Activated T-cell treated with anti-CD3 and anti-CD28 coated beads for 4 hours (primary cell): Measurements from ENCODE around the gene MCOLN1.

Experiments
- DNase-seq: peaks from one replicate; pipeline ENCODE4 v3.0.0-alpha.2; 2020

Gene MCOLN1

GRCh38 chr19:7504684-7505083 is 17.7 kb upstream of the MCOLN1 start:
- DNase-seq, result no peak

GRCh38 chr19:7505288-7505681 is 17.1 kb upstream of the MCOLN1 start:
- DNase-seq, result no peak

- no peak for DNase-seq
Measured at GRCh38 chr19:7505682-7506384, 16.6 kb upstream of the MCOLN1 start.

GRCh38 chr19:7506385-7507328 is 15.8 kb upstream of the MCOLN1 start:
- DNase-seq, result no peak

- no peak for DNase-seq
Measured at GRCh38 chr19:7507884-7508283, 14.5 kb upstream of the MCOLN1 start.

- no peak for DNase-seq
Measured at GRCh38 chr19:7509625-7510024, 12.8 kb upstream of the MCOLN1 start.

GRCh38 chr19:7512400-7512851 is 10.0 kb upstream of the MCOLN1 start:
- no peak for DNase-seq

GRCh38 chr19:7513809-7514642 is 8.4 kb upstream of the MCOLN1 start:
- no peak for DNase-seq

- no peak for DNase-seq
Measured at GRCh38 chr19:7515110-7515644, 7.2 kb upstream of the MCOLN1 start.

- no peak for DNase-seq
Measured at GRCh38 chr19:7515645-7516151, 6.7 kb upstream of the MCOLN1 start, which contains the start of gene ZNF358. Gene ZNF358, plus strand, starts transcription at chr19:7516103. Its CDS starts 3,140 bp downstream, at chr19:7519243.

- no peak for DNase-seq
Measured at GRCh38 chr19:7516333-7516732, 6.1 kb upstream of the MCOLN1 start.

GRCh38 chr19:7516878-7517277 is 5.5 kb upstream of the MCOLN1 start:
- DNase-seq, result no peak

GRCh38 chr19:7519361-7520130 is 2.9 kb upstream of the MCOLN1 start:
- DNase-seq, result no peak

- DNase-seq, result no peak
Measured at GRCh38 chr19:7520131-7521051, 2.0 kb upstream of the MCOLN1 start.

- DNase-seq, result no peak
Measured at GRCh38 chr19:7521551-7522071, 813 bp upstream of the MCOLN1 start.

- no peak for DNase-seq
Measured at GRCh38 chr19:7522923-7523667, 671 bp downstream of the MCOLN1 start.

GRCh38 chr19:7524523-7524922 is 2.1 kb downstream of the MCOLN1 start:
- no peak for DNase-seq

GRCh38 chr19:7524992-7525739 is 2.7 kb downstream of the MCOLN1 start:
- DNase-seq, result no peak
